DOHH2 (cell line): ENCODE measurements around the gene TUFM.

Experiments used
- CTCF ChIP-seq: fragments of 200-600 bp; sonication (generic); IDR thresholded peaks from one replicate; pipeline ENCODE4 v1.5.1; 2014; ENCODE audit warnings: antibody characterized with exemption, mild to moderate bottlenecking, low read depth, low read length; ENCODE audit not compliant: poor library complexity, severe bottlenecking
- EZH2phosphoT487 ChIP-seq: fragments of 200-600 bp; sonication (generic); IDR thresholded peaks from 2 replicates; pipeline ENCODE4 v1.6.1; 2017; ENCODE audit warnings: borderline replicate concordance, mild to moderate bottlenecking, antibody characterized with exemption, low read length, moderate library complexity, mixed read lengths

- no peak for TF ChIP-seq CTCF
- no peak for TF ChIP-seq EZH2phosphoT487
Observed at GRCh38 chr16:28884045-28884444, 37.9 kb upstream of the TUFM start.
